GM21528 (cell line): Measurements from ENCODE around the gene TMEM43.
"Not testable (repeated sequence)": the region's sequence is repeated elsewhere in the genome, so short reads cannot be mapped to it uniquely, and the experiment has no call there.

Experiments used
- ATAC-seq: cut with Tn5 transposase; IDR thresholded peaks from one replicate; pipeline ENCODE4 v1.9.1; 2021; ENCODE audit warnings: mild to moderate bottlenecking, moderate library complexity; ENCODE audit not compliant: unreplicated experiment, low FRiP score

The TMEM43 gene, protein sequence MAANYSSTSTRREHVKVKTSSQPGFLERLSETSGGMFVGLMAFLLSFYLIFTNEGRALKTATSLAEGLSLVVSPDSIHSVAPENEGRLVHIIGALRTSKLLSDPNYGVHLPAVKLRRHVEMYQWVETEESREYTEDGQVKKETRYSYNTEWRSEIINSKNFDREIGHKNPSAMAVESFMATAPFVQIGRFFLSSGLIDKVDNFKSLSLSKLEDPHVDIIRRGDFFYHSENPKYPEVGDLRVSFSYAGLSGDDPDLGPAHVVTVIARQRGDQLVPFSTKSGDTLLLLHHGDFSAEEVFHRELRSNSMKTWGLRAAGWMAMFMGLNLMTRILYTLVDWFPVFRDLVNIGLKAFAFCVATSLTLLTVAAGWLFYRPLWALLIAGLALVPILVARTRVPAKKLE

DNA sequence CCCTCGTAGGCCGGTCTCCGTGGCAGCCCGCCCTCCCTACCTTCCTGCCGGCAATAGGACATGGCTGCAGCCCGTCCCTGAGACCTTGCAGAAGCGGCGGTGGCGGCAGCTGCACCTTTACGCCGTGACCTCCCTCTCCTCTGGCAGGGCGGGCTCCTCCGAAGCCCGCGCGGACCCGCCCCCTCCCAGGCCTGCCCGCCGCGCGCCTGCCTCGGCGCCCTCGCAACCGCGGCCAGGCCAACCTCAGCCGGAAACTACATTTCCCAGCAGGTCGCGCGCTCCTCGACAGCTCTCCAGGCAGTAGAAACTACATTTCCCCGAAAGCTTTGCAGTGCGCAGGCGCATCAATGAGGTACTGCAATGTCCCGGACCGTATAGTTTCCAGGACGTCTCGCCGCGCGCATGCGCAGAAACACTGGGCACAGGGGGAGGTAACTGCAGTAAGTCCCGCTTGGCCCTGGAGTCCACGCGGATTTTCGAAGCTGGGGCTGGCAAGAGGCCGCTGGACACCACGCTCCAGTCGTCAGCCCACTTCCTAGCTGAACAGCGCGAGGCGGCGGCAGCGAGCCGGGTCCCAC, at the start of gene TMEM43, which contains the start of gene CHCHD4:
Gene TMEM43, plus strand, starts transcription at position 438 of the 578 bp plus-strand sequence. CDS start 142 bp downstream, outside the sequence.
Gene CHCHD4, minus strand, starts transcription at position 256 of the 578 bp plus-strand sequence. Its CDS starts 194 bp downstream, at position 62.
- peak; percentile 91 for ATAC-seq

DNA sequence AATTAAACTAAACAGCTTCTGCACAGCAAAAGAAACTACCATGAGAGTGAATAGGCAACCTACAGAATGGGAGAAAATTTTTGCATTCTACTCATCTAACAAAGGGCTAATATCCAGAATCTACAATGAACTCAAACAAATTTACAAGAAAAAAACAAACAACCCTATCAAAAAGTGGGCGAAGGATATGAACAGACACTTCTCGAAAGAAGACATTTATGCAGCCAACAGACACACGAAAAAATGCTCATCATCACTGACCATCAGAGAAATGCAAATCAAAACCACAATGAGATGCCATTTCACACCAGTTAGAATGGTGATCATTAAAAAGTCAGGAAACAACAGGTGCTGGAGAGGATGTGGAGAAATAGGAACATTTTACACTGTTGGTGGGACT, 49.6 kb upstream of the TMEM43 start:
- not testable (repeated sequence) for ATAC-seq

DNA sequence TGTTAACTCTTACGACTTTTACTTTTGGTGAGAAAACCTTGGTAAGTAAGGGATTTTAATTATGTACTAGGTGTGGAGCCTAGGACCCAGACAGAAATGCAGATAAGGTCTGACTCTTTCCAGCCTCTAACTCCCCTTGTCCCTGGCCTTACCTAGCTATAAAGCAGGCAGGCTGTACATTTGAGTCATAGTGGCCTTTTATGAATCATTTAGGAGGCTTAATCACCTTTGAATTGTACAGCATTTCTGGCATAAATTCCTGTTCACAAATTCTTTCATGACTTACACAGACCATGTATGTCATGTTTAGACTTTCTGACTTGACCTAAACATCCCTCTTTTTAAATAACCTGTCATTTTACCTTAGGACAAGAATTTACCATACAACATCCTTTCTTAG, 47.5 kb upstream of the TMEM43 start:
- no peak for ATAC-seq

DNA sequence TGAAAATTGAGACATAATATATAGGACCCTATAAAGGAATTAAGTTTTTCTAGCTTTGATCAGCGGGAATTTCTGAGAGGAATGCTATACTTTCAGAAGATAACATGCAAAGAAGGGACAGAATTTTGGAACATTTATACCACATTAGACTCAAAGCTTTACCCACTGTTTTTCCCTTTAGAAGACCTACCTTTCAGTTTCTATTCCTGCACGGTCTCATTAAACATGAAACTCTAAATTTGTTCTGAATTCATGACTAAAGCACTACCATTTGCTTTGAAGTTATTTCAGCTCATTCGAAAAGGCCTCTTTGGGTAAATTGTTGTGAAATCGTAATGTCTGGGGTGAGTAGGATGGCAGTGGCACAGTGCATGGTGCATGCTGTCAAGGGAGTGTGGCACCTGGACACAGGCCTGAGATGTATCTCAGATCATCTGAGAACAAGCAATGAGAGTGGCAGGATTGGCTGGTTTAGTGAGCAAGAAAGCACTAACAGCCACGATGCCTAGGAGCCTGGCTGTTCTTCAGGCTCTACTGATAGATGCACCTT, 42.7 kb upstream of the TMEM43 start:
- no peak for ATAC-seq

DNA sequence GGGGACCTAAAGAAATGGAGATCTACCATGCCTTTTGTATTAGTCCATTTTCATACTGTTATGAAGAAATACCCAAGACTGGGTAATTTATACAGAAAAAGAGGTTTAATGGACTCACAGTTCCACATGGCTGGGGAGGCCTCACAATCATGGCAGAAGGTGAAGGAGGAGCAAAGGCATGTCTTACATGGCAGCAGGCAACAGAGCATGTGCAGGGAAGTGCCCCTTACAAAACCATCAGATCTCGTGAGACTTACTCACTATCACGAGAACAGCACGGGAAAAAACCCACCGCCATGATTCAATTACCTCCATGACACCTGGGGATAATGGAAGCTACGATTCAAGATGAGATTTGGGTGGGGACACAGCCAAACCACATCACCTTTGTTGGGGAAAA, 37.4 kb upstream of the TMEM43 start:
- ATAC-seq = not testable (repeated sequence)

DNA sequence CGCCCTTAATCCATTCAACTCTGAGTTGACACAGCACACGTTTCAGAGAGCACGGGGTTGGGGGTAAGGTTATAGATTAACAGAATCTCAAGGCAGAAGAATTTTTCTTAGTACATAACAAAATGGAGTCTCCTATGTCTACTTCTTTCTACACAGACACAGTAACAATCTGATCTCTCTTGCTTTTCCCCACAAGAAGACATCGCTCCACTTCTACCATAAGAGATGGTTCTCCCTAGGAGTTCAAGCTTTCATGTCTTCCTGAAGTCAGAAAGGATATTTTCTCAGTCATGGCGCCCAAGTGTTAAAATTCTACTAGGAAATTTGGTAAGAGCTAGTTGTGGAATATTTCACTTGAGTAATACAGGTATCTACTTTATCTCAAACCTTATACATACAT, 32.9 kb upstream of the TMEM43 start:
- ATAC-seq = not testable (repeated sequence)

DNA sequence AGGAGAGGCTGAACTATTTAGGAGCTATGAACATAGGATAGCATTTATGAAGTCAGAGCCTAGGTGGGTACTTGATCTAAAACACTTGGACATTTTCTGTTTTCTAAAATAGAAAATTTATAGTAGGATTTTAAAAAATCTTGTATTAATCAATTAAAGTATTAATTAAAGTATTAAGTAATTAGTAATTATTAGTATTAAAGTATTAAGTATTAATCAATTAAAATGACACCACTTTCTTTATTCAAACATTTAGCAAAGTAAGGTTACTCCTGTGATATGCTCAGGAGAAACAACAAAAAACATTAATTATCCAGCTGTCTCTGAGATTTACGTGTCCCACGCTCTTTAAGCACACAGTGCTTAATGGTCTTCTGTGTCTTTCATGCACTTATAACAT, 32.4 kb upstream of the TMEM43 start:
- no peak for ATAC-seq

DNA sequence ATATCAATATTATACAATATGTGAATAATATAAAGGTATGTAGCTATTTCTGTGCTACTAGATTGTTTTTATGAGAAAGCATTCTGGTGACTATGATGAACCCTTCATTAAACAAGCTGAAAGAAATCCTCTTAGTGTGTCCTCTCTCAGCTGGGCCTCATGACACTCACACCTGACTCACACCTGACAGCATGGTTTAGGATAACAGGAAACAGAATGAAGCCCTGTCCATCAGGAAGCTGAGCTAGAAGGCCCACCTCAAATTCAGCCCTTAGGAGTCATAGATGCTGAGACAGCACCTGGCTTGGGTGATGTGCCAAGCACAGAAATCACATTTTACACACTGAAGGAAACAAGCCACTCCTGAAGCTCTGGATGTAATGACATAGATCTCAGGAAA, 31.0 kb upstream of the TMEM43 start:
- ATAC-seq = no peak

DNA sequence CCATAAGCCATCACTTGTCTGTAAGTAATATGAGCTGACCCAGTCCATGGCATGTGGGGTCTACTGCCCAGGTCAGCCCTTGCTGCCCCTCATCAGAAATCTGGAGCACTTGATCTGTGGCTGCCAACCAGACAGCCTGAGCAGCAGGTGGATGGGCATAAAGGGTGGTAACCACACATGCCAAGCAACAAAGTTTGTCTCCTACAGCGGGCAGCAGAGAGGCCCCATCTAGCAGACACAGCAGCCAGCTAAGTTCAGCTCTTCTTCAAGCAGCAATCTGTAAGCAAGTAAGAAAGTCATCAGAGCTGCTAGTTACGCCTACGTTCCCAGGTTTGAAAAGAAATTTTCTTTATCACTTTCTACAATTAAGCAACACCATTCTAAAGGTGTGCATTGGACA, 28.1 kb upstream of the TMEM43 start:
- no peak for ATAC-seq

DNA sequence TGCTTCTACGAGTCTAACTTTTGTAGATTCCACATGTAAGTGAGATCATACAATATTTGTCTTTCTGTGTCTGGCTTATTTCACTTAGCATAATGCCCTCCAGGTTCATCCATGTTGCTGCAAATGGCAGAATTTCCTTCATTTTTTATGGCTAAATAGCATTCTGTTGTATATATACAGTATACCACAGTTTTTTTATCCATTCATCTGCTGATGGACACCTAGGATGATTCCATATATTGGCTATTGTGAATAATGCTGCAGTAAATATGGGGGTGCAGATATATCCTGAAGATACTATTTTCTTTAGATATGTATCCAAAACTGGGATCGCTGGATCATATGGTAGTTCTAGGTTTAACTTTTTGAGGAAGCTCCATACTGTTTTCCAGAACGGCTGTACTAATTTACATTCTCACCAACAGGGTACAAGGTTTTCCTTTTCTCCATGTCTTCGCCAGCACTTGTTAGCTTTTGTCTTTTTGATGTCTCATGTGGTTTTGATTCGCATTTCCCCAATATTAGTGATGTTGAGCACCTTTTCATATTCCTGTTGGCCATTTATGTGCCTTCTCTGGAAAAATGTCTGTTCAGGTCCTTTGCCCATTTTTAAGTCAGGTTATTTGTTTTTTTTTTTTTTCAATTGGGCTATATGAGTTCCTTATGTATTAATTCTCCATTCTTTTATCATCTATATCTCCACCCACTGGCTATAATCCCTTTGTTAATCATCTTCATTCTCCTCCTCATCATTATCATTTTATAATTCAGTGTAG, 27.0 kb upstream of the TMEM43 start:
- ATAC-seq = no peak

DNA sequence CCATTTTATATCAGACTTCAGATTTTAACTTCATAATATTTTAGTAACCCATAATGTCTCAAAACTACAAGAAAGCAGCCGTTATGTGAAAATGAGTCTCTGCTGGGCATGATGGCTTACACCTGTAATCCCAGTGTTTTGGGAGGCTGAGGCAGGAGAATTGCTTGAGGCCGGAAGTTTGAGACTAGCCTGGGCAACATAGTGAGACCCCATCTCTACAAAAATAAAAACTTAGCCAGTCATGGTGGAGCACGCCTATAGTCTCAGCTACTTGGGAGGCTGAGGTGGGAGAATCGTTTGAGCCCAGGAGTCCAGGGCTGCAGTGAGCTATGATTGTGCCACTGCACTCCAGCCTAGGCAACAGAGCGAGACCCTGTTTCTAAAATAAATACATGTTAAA, 15.0 kb upstream of the TMEM43 start:
- not testable (repeated sequence) for ATAC-seq

DNA sequence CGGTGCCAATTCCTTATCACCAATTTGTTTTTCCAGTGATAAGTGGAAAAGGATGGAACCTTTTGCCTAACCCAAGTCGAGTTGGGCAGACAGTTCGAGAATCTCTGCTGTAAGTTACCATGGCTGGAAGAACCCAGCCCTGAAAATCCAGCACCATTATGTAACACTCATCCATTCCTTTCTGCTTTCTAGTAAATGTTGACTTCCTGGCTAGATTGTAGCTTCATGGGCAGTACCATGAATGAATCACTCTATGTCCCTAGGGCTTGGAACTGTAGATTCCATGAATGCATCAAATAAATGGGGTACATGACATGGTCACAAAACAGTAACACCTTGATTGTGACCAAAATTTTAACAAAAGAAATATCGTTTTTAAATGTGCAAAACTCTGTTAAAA, 14.2 kb upstream of the TMEM43 start:
- ATAC-seq = no peak

DNA sequence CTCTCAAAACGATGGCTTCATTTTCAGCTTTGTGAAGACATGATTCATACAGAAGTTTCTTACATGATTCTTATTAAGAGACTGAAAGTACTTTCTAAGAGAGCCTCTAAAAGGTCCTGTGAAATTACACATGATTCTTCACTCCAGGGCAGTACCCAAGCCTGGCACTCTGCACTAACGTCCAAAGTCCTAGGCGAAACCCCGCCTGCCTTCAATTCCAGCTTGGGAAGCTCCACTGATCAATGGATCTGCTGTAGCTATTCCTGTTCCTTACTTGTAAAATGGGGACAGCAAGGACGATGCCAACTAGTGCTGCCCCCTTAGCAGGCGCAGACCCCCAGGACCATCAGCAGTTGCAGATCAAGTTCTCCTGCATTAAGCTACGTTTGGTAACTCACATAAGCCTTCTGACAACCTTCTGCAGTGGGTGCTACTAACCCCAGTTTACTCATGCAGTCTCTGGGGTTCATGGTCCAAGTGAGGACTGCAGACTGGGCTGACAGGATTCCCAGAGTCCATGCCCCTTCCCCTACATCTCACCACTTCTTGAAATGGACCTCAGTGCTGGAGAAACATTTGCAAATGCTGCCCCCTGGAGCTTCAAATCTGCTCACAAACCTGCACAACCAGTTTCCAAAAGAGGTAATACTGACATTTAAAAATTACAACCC, 10.8 kb upstream of the TMEM43 start:
- no peak for ATAC-seq

DNA sequence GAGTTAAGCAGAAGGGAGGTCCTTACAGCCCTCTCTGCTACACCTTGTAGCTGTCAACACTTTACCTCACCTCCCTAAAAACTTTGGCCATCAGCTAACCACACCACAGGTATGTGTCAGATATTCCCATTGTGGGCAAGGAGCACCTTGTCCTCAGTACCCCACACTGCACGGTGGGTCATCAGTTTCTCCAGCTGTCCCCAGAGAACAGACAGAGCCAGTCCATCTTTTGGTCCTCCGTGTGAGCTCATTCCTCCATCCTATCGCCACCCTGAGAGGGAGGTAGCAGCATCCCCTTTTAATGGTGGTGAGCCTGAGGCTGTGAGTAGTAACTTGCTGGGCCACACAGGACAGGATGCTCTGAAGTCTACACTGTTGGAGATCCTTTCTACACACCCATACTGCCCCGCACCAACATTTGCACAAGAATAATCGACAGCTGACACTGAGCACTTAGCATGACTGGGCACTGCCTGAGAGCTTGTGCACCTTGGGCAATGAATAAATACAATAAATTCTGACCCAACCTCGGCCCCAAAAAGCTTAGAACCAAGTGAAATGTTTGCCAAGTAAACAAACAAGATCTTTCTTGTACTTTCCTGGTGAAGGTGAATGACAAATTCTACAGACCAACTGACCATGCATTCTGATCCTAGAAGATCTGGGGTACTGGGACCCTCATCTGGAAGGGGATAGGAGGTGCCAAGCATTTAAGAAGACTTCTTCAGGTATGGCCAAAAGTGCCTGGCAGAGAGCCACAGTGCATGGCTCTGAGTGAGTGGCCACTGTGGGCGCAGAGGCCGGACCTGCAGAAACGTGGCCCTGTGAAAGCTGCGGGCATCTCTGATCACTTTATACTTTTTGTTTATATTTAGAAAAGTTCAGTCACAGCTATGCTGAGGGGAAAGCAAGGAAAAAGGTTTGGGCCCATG, 7.1 kb upstream of the TMEM43 start:
- no peak for ATAC-seq

DNA sequence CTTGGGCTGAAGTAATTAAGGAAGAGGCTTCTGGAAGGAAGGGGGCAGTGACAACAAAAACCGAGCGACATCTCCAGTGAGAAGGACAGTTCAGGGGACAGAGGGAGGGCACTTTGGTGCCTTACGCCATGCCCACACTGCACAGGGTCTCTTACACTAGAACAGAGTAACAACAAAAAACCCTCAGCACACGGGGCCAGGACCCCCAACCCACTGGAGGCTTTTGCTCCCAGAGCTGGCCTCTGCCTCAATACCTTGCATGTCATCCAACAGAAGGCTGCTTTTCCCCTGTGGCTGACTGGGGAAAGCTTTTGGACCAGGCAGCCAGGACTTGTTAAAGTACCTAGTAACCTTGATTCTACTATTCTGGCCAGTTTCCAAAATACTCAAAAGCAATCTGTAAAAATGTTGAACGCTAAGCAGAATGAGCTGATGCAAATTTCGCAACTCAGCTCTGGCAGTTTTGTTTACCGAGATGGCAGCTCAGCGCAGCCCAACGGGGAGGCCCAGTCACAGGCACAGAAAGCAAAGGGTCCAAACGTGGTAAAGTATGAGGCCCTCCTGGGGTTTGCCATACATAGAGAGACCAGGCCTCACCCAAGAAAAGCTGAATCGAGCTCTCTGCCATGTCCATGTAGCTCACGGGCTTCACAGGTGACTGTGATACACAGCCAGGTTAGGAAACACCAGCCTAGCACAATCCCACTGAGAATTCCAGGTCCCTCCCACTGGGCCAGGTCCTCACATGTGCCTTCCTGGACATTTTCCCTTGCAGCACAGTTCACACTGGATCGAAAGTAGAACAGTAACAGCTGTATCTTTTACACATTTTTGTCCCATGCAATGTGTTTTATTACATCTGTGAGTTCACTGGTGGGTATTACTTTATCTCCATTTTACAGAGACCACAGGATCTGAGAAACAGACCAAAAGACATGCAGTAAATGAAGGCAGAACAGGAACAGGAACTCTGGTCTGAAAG, 6.2 kb upstream of the TMEM43 start:
- no peak for ATAC-seq

DNA sequence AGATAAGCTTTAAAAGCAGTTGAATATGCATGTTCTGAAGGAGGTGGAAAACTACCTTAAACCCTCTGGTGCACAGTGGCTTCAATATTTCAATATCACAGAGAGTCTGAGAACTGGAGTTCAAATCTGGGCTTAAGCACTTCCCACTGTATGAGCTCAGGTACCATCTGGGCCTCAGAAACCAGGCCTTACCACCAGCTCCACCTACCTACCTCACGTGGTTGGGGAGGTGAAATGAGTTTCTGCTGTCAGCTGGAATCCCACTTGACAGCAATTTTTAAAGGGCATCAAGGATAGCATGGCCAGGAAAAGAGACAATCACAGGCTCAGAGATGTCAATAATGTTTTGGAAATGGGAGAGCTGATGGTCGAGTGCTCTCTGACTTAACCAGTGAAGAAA, 5.2 kb upstream of the TMEM43 start:
- ATAC-seq = no peak

DNA sequence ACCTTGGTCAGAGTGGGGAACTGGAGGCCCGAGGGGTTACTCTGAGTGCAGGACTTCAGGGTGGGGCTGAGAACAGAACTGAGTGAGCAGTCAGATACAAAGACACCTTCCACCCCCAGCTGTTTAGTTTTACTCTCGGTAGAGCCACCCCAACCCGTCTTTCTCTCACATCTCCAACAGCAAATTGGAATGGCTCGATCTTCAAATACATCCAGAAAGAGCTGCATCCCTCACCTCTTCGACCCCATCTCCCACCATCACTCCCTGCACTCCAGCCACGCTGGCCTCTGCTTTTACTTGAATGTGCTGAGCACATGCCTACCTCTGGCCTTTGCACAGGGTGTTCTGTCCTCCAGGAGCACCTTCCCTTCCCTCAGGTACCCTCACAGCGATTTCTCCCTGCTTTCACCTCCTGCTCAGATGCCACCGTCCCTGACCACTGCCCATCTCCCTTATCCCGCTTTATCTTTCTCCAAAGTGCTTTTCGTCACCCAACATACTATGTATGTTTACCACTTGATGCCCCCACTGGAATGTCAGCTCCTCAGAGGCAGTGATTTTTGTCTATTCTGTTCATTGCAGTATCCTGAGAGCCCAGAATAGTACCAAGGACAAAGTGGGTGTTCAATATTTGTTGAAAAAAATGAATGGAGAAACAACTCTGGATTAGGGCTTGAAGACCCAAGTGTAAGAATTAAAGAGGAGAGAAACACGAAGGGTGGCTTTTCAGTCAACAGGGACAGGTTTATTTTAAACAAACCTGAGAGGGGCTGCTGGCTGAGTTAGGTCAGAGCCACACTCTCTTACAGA, 4.5 kb upstream of the TMEM43 start:
- no peak for ATAC-seq
